GM12865 (cell line): ENCODE results near the gene NPC1.

Experiments
- DNase-seq: peaks from one replicate; pipeline ENCODE4 v3.0.0; 2010; ENCODE audit warnings: low read depth
- H3K4me3 ChIP-seq: 2 replicates; pipeline ENCODE4 v1.5.1; 2011; ENCODE audit warnings: mild to moderate bottlenecking, low read depth, low read length, control low read depth
- TF ChIP-seq, protein P1 (sequence below): IDR thresholded peaks from 2 replicates; pipeline ENCODE4 v1.5.1; 2011; ENCODE audit warnings: low read length, control low read depth, low read depth, inconsistent platforms; ENCODE audit not compliant: insufficient read depth; ENCODE audit errors: missing control alignments

NPC1 gene

DNA sequence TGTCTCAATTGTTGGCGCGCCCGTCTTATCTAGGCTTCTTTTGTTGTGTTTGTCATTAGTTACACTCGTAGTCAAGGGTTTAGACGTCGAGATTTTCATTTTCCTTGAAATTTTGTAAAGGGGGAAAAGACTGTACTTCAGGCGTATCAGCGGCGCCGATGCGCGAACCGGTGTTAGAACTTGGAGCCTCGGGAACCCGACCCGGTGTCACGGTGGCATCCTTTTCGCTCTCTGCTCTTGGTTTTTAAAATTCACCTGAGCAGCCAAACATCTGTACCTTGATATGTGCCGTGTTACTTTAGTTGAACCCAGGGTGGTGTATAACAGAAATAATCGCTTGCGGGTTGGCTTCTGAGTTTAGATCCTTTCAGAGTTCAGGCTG lies 82.4 kb downstream of the NPC1 start:
- TF ChIP-seq, protein P1, sequence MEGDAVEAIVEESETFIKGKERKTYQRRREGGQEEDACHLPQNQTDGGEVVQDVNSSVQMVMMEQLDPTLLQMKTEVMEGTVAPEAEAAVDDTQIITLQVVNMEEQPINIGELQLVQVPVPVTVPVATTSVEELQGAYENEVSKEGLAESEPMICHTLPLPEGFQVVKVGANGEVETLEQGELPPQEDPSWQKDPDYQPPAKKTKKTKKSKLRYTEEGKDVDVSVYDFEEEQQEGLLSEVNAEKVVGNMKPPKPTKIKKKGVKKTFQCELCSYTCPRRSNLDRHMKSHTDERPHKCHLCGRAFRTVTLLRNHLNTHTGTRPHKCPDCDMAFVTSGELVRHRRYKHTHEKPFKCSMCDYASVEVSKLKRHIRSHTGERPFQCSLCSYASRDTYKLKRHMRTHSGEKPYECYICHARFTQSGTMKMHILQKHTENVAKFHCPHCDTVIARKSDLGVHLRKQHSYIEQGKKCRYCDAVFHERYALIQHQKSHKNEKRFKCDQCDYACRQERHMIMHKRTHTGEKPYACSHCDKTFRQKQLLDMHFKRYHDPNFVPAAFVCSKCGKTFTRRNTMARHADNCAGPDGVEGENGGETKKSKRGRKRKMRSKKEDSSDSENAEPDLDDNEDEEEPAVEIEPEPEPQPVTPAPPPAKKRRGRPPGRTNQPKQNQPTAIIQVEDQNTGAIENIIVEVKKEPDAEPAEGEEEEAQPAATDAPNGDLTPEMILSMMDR, result no peak
- DNase-seq, result no peak
- peak overlapping the region; percentile 89 for H3K4me3 ChIP-seq

- peak within 1 kb of the TSS; percentile 94 for H3K4me3 ChIP-seq
- TF ChIP-seq, protein P1, result peak; percentile 17
Observed at GRCh38 chr18:23503038-23503962, 83.0 kb downstream of the NPC1 start, which contains the start of gene RMC1. RMC1 (plus strand) TSS chr18:23503511; CDS start chr18:23503619, 108 bp downstream.

DNA sequence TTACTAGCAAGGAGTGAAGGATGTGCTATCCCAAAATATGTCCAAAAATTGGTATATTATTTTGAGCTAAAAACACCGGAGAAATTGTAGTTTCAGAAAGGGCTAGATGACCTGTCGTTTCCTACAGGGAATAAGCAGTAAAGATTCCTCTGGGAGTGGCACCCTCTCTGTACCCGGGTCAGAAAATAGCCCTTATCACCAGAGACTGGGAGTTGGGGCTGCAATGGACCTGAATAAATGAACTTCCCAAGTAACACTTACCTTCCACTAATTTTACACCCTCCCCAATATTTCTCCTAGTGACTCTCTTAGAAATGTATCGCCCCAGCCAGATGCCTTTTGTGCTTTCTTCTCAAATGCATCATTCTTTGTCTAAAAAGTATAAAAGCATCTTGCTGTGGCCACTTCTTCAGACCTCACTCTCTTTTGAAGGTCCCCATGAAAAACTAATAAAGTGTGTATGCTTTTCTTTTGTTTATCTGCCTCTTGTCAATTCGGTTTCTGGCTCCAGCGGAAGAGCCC lies 83.7 kb downstream of the NPC1 start:
- H3K4me3 ChIP-seq, result peak overlapping the region; percentile 94
- DNase-seq, result no peak
- TF ChIP-seq, protein P1, result no peak

More at GRCh38 chr18:23503038-23503962, 83.0 kb downstream of the NPC1 start, which contains the start of gene RMC1:
- peak; percentile 98 for DNase-seq

- no peak overlapping the region for H3K4me3 ChIP-seq
- TF ChIP-seq, protein P1, result no peak
- no peak for DNase-seq
Observed at GRCh38 chr18:23501626-23502025, 84.7 kb downstream of the NPC1 start.

DNA sequence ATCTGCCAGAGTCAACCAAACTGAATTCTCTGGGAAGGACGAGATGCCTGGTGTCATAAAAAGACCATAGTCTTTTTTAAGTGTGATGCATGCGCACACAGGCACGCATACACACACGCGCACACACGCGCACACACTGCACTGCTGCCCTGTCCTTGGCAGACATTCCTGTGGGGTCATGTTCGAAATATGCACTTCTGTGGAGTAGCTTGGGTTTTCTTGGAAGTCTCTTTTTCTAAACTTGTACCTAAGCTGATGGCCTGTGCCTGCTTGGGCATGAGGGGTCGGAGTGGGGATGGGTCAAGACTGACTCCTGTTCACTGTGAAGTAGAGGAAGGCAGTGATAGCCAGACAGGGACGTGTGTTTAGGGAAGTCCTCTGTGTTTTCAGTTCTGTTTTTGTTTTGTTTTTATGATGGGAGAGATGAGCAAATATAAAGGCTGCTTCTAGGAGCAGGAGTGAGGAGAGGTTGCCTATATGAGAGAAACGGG lies 87.0 kb downstream of the NPC1 start:
- no peak overlapping the region for H3K4me3 ChIP-seq
- TF ChIP-seq, protein P1, result no peak
- DNase-seq, result no peak

GRCh38 chr18:23498877-23499276 lies 87.4 kb downstream of the NPC1 start:
- DNase-seq, result peak; percentile 83
- H3K4me3 ChIP-seq, result no peak overlapping the region
- TF ChIP-seq, protein P1, result peak; percentile 91
